K562 (cell line): ENCODE measurements around the gene PDE11A. TPM values are rescaled to one million over a fixed set of nuclear protein-coding genes. Genes with fewer than 3 reads are reported as not detected.

Experiments used
- CHD4 ChIP-seq: fragments of 200-600 bp; sonication (generic); IDR thresholded peaks from 3 replicates; pipeline ENCODE4 v1.6.1; 2012; ENCODE audit warnings: low read depth, mild to moderate bottlenecking, mixed read lengths, low read length, inconsistent platforms; ENCODE audit not compliant: insufficient read depth, insufficient replicate concordance, poor library complexity, severe bottlenecking
- EP300 ChIP-seq: IDR thresholded peaks from 2 replicates; pipeline ENCODE4 v1.6.1; 2012; ENCODE audit warnings: low read length, improper control_type of control experiment
- HNRNPLL ChIP-seq: fragments of 200-400 bp; formaldehyde crosslinking; IDR thresholded peaks from 2 replicates; pipeline ENCODE4 v1.6.1; 2017; ENCODE audit warnings: low read length, low read depth, mild to moderate bottlenecking; ENCODE audit not compliant: poor library complexity, severe bottlenecking
- KAT7 ChIP-seq: sonication (generic); formaldehyde crosslinking; IDR thresholded peaks from 2 replicates; pipeline ENCODE4 v1.8.0; 2022; ENCODE audit warnings: missing genetic modification reagents, mild to moderate bottlenecking, borderline replicate concordance
- MYNN ChIP-seq, 2 experiments: sonication (generic); formaldehyde crosslinking in 1 of 2; IDR thresholded peaks; 2 replicates each; pipeline versions ENCODE4 v1.5.0 to v1.6.1; 2016 to 2020; ENCODE audit warnings: antibody characterized with exemption in 1 of 2, missing genetic modification reagents in 1 of 2
- PCBP2 ChIP-seq: fragments of 200-400 bp; formaldehyde crosslinking; IDR thresholded peaks from 2 replicates; pipeline ENCODE4 v1.6.1; 2018; ENCODE audit warnings: low read length, low read depth, mild to moderate bottlenecking, moderate library complexity; ENCODE audit not compliant: poor library complexity, severe bottlenecking
- PHB2 ChIP-seq: fragments of 450-650 bp; IDR thresholded peaks from 2 replicates; pipeline ENCODE4 v1.6.1; 2017; ENCODE audit warnings: low read depth
- SMAD4 ChIP-seq: fragments of 250-450 bp; sonication (Bioruptor Pico); conservative IDR thresholded peaks from 2 replicates; pipeline ENCODE4 v1.8.0; 2021; ENCODE audit warnings: inconsistent platforms, mild to moderate bottlenecking, moderate library complexity
- SUPT5H ChIP-seq: fragments of 450-650 bp; IDR thresholded peaks from 2 replicates; pipeline ENCODE4 v1.6.1; 2016
- ZNF224 ChIP-seq: sonication (generic); formaldehyde crosslinking; IDR thresholded peaks from 2 replicates; pipeline ENCODE4 v1.8.0; 2022; ENCODE audit warnings: mild to moderate bottlenecking, missing genetic modification reagents
- ZNF282 ChIP-seq: sonication (generic); formaldehyde crosslinking; IDR thresholded peaks from 2 replicates; pipeline ENCODE4 v1.8.1; 2023; ENCODE audit warnings: missing genetic modification reagents
- polyA plus RNA-seq, 8 experiments: library from polyadenylated mRNA; depleted of rRNA in 4 of 8; stranded (reverse) in 5 of 8; unstranded in 3 of 8; fragments of >200 nt; fragmentation: Nextera tagmentation in 2 of 8; fragmentation: Illumina TruSeq in 1 of 8; extraction: Ambion mirVana in 2 of 8; extraction: Trizol in 1 of 8; gene quantifications; 2 replicates each; pipeline versions ENCODE4 v1.2.1 to v1.2.3, GENCODE V29; 2011 to 2014; ENCODE audit warnings: inconsistent platforms in 1 of 8, missing spikeins in 1 of 8
- total RNA-seq, 7 experiments: library from RNA; depleted of rRNA in 6 of 7; stranded (reverse); fragments of >200 nt in 6 of 7; fragmentation: Illumina TruSeq in 2 of 7; extraction: Trizol in 2 of 7; gene quantifications; 2 replicates each; pipeline versions ENCODE4 v1.2.1 to v1.2.3, GENCODE V29; 2011 to 2021; ENCODE audit warnings: low replicate concordance in 1 of 7
- TF ChIP-seq, protein P1 (sequence below): conservative IDR thresholded peaks from 2 replicates; pipeline ENCODE4 v1.6.1; 2011; ENCODE audit warnings: low read depth, mild to moderate bottlenecking, low read length; ENCODE audit not compliant: control insufficient read depth
- TF ChIP-seq, protein P2 (sequence below): fragments of 450-650 bp; conservative IDR thresholded peaks from 2 replicates; pipeline ENCODE4 v1.6.1; 2016; ENCODE audit warnings: missing genetic modification characterization, low read depth, mild to moderate bottlenecking, control low read depth, missing compliant biosample characterization
- TF ChIP-seq, protein P3 (sequence below): fragments of 250-450 bp; sonication (Bioruptor Pico); IDR thresholded peaks from 2 replicates; pipeline ENCODE4 v1.4.0; 2020; ENCODE audit warnings: mild to moderate bottlenecking, moderate library complexity, borderline replicate concordance
- TF ChIP-seq, protein P4 (sequence below): fragments of 450-650 bp; formaldehyde crosslinking; IDR thresholded peaks from 2 replicates; pipeline ENCODE4 v1.4.0; 2022; ENCODE audit warnings: missing genetic modification characterization
- TF ChIP-seq, protein P5 (sequence below): fragments of 250-450 bp; sonication (Bioruptor Pico); IDR thresholded peaks from 2 replicates; pipeline ENCODE4 v1.5.0; 2022; ENCODE audit warnings: mild to moderate bottlenecking
- TF ChIP-seq, protein P6 (sequence below): fragments of 450-650 bp; IDR thresholded peaks from 2 replicates; pipeline ENCODE4 v1.6.1; 2014; ENCODE audit warnings: low read depth, mild to moderate bottlenecking, moderate library complexity, borderline replicate concordance

The PDE11A gene
- total and polyA plus RNA-seq, 9 of the 15 experiments (the other 6 are each of a cell fraction or from before 2014, with no cell fraction given), result 3.2 to 22.1 (median 5.7) TPM

DNA sequence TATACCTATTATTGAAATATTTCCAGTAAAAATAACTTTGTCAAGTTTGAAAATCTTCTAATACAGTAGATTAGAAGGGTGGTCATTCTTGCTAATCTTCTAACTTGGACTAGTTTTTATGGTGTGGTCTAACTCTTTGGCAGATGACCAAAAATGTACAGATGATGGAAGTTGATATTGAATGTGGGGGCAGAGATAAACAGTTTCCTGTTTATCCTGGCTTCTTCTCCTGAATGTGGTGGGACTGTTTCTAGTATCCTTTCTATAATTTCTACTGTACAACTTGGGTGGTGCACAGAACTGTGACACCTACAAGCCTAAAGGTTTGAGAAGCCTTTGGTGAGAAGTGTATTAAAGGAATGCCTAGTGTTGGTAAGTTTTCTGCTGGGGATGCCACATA is 178.7 kb downstream of the PDE11A start (continued):
- TF ChIP-seq, protein P1, sequence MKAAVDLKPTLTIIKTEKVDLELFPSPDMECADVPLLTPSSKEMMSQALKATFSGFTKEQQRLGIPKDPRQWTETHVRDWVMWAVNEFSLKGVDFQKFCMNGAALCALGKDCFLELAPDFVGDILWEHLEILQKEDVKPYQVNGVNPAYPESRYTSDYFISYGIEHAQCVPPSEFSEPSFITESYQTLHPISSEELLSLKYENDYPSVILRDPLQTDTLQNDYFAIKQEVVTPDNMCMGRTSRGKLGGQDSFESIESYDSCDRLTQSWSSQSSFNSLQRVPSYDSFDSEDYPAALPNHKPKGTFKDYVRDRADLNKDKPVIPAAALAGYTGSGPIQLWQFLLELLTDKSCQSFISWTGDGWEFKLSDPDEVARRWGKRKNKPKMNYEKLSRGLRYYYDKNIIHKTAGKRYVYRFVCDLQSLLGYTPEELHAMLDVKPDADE, result no peak
- TF ChIP-seq SMAD4 (CRISPR knock-in tag), result peak; percentile 50
- no peak for TF ChIP-seq SUPT5H
- TF ChIP-seq, protein P2, sequence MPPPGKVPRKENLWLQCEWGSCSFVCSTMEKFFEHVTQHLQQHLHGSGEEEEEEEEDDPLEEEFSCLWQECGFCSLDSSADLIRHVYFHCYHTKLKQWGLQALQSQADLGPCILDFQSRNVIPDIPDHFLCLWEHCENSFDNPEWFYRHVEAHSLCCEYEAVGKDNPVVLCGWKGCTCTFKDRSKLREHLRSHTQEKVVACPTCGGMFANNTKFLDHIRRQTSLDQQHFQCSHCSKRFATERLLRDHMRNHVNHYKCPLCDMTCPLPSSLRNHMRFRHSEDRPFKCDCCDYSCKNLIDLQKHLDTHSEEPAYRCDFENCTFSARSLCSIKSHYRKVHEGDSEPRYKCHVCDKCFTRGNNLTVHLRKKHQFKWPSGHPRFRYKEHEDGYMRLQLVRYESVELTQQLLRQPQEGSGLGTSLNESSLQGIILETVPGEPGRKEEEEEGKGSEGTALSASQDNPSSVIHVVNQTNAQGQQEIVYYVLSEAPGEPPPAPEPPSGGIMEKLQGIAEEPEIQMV, result no peak
- TF ChIP-seq PCBP2, result no peak
- no peak for TF ChIP-seq ZNF224 (CRISPR knock-in tag)
- TF ChIP-seq MYNN (IDR thresholded peaks at IDR 0.05), result no peak
- no peak for TF ChIP-seq MYNN (CRISPR knock-in tag; IDR thresholded peaks at IDR 0.05)
- TF ChIP-seq, protein P3, sequence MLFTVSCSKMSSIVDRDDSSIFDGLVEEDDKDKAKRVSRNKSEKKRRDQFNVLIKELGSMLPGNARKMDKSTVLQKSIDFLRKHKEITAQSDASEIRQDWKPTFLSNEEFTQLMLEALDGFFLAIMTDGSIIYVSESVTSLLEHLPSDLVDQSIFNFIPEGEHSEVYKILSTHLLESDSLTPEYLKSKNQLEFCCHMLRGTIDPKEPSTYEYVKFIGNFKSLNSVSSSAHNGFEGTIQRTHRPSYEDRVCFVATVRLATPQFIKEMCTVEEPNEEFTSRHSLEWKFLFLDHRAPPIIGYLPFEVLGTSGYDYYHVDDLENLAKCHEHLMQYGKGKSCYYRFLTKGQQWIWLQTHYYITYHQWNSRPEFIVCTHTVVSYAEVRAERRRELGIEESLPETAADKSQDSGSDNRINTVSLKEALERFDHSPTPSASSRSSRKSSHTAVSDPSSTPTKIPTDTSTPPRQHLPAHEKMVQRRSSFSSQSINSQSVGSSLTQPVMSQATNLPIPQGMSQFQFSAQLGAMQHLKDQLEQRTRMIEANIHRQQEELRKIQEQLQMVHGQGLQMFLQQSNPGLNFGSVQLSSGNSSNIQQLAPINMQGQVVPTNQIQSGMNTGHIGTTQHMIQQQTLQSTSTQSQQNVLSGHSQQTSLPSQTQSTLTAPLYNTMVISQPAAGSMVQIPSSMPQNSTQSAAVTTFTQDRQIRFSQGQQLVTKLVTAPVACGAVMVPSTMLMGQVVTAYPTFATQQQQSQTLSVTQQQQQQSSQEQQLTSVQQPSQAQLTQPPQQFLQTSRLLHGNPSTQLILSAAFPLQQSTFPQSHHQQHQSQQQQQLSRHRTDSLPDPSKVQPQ (CRISPR knock-in tag), result no peak
- peak; percentile 81 for TF ChIP-seq EP300
- TF ChIP-seq, protein P4, sequence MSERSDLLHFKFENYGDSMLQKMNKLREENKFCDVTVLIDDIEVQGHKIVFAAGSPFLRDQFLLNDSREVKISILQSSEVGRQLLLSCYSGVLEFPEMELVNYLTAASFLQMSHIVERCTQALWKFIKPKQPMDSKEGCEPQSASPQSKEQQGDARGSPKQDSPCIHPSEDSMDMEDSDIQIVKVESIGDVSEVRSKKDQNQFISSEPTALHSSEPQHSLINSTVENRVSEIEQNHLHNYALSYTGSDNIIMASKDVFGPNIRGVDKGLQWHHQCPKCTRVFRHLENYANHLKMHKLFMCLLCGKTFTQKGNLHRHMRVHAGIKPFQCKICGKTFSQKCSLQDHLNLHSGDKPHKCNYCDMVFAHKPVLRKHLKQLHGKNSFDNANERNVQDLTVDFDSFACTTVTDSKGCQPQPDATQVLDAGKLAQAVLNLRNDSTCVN, result no peak
- TF ChIP-seq, protein P5, sequence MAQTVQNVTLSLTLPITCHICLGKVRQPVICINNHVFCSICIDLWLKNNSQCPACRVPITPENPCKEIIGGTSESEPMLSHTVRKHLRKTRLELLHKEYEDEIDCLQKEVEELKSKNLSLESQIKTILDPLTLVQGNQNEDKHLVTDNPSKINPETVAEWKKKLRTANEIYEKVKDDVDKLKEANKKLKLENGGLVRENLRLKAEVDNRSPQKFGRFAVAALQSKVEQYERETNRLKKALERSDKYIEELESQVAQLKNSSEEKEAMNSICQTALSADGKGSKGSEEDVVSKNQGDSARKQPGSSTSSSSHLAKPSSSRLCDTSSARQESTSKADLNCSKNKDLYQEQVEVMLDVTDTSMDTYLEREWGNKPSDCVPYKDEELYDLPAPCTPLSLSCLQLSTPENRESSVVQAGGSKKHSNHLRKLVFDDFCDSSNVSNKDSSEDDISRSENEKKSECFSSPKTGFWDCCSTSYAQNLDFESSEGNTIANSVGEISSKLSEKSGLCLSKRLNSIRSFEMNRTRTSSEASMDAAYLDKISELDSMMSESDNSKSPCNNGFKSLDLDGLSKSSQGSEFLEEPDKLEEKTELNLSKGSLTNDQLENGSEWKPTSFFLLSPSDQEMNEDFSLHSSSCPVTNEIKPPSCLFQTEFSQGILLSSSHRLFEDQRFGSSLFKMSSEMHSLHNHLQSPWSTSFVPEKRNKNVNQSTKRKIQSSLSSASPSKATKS (CRISPR knock-in tag), result no peak
- no peak for TF ChIP-seq PHB2
- TF ChIP-seq, protein P6, sequence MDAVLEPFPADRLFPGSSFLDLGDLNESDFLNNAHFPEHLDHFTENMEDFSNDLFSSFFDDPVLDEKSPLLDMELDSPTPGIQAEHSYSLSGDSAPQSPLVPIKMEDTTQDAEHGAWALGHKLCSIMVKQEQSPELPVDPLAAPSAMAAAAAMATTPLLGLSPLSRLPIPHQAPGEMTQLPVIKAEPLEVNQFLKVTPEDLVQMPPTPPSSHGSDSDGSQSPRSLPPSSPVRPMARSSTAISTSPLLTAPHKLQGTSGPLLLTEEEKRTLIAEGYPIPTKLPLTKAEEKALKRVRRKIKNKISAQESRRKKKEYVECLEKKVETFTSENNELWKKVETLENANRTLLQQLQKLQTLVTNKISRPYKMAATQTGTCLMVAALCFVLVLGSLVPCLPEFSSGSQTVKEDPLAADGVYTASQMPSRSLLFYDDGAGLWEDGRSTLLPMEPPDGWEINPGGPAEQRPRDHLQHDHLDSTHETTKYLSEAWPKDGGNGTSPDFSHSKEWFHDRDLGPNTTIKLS, result no peak
- no peak for TF ChIP-seq KAT7 (CRISPR knock-in tag)
- TF ChIP-seq HNRNPLL, result no peak
- no peak for TF ChIP-seq ZNF282 (CRISPR knock-in tag)
- TF ChIP-seq CHD4, result no peak
